ENCODE results near the gene HASPIN. TPM values are rescaled to one million over a fixed set of nuclear protein-coding genes. Genes with fewer than 3 reads are reported as not detected.

The HASPIN gene
- total and polyA plus RNA-seq, 2 of the 8 experiments (the other 6 are each of a cell fraction or from before 2014, with no cell fraction given), result 7.8 to 29.5 TPM

DNA sequence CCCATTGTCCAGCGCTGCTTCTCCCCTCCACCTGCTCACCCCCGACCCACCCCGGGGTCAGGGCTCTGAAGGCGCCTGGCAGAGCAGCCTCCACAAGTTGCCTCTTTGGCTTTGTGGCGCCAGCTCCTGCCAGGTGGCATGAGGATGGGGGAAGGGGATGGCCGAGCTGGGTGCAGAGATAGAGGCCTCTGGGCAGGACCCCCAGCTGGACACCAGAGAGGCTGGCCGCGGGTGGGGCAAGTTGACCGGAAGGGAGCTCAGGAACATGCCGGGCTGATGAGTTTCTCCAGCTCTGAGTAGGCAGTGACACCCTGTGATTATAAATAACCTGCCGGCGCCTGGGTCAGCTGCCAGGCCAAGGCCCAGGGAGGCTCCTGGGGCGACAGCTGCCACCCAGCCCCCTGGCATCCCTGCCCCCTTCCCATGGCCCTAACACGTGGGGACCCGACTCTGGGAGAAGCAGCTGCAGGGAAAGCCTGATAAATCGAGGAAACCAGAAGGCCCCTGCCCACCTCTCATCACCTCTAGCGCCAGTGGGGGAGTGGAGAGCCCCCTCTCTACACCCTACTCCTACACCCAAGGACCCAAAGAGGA lies 28.5 kb upstream of the HASPIN start (continued):
- TF ChIP-seq RAD21 (IDR thresholded peaks at IDR 0.05 in 1 of 2, conservative IDR thresholded peaks at IDR 0.05 in 1 of 2; ENCODE audit: low read depth in 2 of 2, low read length in 2 of 2), result no peak

Data from H1 (cell line).